Stimulated activated CD4-positive, alpha-beta T cell treated with anti-CD3 and anti-CD28 coated beads, Interleukin-4, amount 100 ng/mL, for 4 hours (primary cell): Measurements from ENCODE around the gene SYNGR2.

Source experiments
- DNase-seq, 2 experiments: peaks; one replicate each; pipeline ENCODE4 v3.0.0-alpha.2; 2020

SYNGR2 gene

GRCh38 chr17:78168242-78168902 lies at the start of gene SYNGR2:
TSS of gene SYNGR2 (plus strand) at chr17:78168581. CDS start at chr17:78168617, 36 bp downstream.
- DNase-seq: peak; percentile 81 to 89

GRCh38 chr17:78118801-78119241 lies 49.6 kb upstream of the SYNGR2 start:
- no peak for DNase-seq

GRCh38 chr17:78120537-78120936 lies 47.8 kb upstream of the SYNGR2 start:
- no peak for DNase-seq

GRCh38 chr17:78120971-78121800 lies 47.2 kb upstream of the SYNGR2 start:
- DNase-seq: peak in 1 of 2 experiments; percentile 38

GRCh38 chr17:78121801-78122215 lies 46.6 kb upstream of the SYNGR2 start:
- DNase-seq: no peak

GRCh38 chr17:78122216-78122930 lies 46.0 kb upstream of the SYNGR2 start:
- DNase-seq: no peak

DNA sequence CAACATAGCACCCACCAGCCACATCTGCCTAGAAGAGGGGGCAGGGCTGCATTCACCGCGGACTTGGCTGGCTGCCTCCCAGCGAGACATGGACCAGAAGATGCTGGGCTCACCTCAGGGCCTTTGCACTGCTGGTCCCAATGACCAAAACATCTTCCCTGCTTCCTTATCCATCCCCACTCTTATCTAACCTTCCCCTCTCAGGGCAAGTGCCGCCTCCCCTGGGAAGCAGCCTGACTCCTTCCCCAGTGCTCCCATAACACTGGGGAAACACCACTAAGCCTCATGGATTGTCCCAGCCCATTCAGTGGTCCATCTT lies 45.5 kb upstream of the SYNGR2 start:
- DNase-seq: no peak

GRCh38 chr17:78123258-78123929 lies 45.0 kb upstream of the SYNGR2 start:
- peak in 1 of 2 experiments; percentile 62 for DNase-seq

- no peak for DNase-seq
Measured at GRCh38 chr17:78124081-78124835, 44.1 kb upstream of the SYNGR2 start.

- no peak for DNase-seq
Measured at GRCh38 chr17:78124836-78125137, 43.6 kb upstream of the SYNGR2 start.

DNA sequence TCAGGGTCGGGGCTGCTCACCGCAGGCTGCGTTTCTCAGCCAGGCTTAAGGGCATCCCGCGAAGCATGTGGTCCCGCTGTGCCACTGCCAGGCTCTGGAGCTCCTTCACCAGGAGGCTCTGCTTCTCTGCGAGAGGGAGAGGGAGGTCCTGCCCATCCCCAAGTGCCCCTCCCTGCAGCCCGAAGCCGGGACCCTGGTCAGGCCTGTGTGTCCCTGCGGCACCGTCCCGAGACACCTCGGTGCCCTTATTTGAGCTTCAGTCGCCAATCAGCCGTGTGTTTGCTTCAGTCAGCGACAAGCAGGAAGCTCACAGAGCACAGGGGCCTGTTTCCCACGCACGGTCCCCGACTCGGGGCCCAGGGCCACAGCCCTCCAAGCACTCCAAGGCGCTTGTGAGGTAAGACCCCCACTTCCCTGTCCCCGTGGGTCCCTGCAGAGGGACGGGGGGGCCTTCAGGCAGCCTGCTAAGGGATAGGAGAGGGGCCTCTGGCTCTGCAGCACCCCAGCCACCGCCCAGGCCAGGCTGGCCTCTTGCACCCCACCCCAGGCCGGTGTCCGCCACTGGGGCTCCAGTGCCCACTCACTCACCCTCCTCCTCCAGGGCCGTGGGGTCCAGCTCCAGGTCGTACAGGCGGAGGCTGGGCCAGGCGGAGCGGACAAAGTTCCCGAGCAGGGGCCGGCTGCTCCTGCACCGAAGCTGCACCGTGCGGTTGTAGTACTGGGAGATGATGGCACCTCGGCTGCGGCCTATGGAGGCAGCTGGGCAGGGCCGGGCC lies 43.1 kb upstream of the SYNGR2 start:
- DNase-seq: peak in 1 of 2 experiments; percentile 43

GRCh38 chr17:78125976-78126894 lies 42.1 kb upstream of the SYNGR2 start:
- no peak for DNase-seq

- DNase-seq: no peak
Measured at GRCh38 chr17:78126895-78127238, 41.5 kb upstream of the SYNGR2 start.

GRCh38 chr17:78127239-78127887 lies 41.0 kb upstream of the SYNGR2 start:
- DNase-seq: peak; percentile 44 to 53

DNA sequence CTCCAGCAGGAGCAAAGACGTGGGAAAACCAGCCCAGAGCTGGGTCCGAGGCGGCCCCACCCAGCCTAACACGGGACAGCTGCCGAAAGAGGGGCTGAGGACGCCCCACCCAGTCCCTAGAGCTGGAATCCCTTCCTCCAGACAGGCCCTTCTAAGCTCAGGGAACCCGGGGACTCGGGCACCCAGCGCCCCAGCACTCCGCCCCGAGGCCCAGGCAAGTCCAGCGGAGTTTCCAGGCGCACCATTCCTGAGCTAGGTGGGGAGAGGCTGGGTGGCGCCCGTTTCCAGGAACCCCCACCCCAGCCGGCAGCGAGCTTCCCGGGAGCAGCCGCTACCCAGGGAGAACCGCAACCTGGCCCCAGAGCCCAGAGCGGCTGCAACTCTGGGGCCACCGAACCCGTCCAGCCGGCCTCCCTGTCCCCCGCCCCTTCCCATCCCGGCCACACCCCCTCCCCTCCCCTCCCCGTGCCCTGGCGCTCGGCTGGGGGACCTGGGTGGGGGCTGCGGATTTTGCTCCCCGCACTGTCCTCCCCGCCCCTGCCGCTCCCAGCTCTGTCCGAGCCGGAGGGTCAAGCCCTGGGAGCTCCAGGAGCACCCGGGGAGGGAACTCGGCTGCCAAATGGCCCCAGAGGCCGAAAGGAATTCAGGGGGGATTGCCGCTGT lies 40.4 kb upstream of the SYNGR2 start:
- DNase-seq: no peak

GRCh38 chr17:78128551-78129350 lies 39.6 kb upstream of the SYNGR2 start, which contains the start of gene TMC6:
TSS of gene TMC6 (minus strand) at chr17:78128755. CDS start at chr17:78126832, 1,923 bp downstream.
- peak; percentile 57 to 72 for DNase-seq

DNA sequence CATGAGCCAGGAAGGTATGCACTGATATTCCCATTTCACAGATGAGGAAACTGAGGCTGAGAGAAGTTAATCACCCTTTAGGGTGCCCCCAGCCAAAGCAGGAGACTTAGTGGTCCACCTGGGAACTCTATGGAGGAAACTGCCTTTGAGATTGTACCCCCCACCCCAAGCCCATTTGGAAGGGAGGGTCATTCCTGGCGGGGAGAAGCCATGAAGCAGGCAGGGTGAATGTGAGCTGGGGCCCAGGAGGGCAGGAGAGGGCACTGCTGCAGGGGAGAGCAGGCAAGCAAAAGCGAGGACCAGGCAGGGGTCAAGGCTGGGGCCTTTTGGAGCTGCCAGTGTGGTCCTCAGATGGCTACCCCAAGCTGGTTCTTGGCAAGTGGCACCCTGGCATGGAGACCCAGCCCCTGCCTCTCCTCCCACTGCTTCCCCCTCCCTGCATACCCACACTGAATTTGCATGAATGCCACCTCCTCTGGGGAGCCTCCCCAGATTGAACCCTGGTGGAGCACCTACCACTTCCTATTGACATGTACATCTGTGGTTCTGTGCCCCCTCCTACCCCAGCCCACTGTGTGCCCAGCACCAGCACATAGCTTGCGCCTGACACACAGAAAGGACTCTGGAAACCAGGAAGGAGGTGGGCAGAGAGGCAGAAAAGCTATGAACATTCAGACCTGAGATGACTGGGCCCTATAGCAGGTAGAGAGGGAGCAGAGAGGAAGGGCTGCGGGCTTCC lies 38.9 kb upstream of the SYNGR2 start:
- DNase-seq: peak in 1 of 2 experiments; percentile 45

DNA sequence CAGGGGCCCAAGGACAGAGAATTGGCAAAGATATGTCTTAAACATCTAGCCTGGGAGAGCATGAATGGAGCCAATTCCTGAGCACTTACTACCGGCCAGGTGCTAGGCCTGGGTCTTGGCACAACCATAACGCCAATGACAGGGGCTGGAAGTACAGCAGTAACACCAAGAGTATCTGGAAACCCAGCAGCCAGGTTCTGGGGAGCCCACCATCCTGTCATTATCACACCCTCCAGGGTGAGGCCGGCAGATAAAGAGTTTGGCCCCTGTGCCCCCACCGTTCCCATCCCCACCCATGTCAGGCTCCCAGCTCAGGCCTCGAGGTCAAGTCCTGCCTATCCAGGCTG lies 38.3 kb upstream of the SYNGR2 start:
- no peak for DNase-seq
